ENCODE data around the gene FBXO22.
"Not testable (repeated sequence)": the region's sequence is repeated elsewhere in the genome, so short reads cannot be mapped to it uniquely, and the experiment has no call there.

Gene FBXO22

GRCh38 chr15:75984706-75985105, 81.0 kb downstream of the FBXO22 start:
- not testable (repeated sequence) for DNase-seq

GRCh38 chr15:75985971-75986370, 82.3 kb downstream of the FBXO22 start:
- DNase-seq: no peak

GRCh38 chr15:75989045-75989444, 85.4 kb downstream of the FBXO22 start:
- DNase-seq: no peak

- DNase-seq: no peak
Measured at GRCh38 chr15:75989875-75990274, 86.2 kb downstream of the FBXO22 start.

Data from cerebellar nuclear complex (tissue), 1 donor.